Measurements from ENCODE around the gene EXD3.

Gene EXD3

DNA sequence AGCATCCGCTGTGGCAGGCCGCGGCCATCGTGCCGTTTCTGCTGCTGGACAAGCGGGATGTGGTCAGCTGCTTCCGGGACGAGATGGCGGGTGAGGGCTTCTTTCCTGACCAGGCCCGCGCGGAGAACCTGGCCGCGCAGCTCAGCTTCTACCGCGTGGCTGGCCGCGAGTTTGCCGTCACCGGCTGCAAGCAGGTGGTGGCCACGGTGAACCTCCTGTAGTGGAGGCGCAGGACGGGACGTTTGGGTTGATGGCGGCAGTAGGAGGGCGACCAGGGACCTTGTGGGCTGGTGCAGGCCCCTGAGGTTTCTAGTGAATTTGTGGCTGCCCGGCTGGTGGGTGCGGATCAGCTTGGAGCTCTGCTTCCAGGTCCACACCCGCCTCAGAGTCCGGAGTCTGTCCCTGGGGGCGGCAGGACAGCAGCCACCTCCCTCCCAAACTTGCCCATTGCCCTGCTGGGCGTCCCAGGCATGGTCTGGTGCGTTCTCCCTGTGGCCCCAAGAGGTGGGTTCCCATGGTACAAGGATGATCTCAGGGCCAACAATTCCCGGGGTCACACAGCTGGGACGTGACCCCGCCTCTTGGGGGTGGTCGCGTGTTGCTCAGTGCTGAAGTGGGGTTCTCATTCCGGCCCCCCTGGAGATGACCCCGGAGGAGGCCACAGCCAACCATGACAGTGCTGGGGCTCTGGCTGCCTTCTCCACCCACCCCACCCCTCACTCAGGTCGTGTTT is 143.1 kb downstream of the EXD3 start:
- DNase-seq: no peak

- DNase-seq: no peak
These were observed 143.9 kb downstream of the EXD3 start for GRCh38 chr9:137278721-137279711.

- peak; percentile 20 to 34 for DNase-seq
These were observed 144.8 kb downstream of the EXD3 start for GRCh38 chr9:137278061-137278701.

- peak; percentile 76 to 85 for DNase-seq
These were observed 145.5 kb downstream of the EXD3 start, which contains the start of gene TOR4A for GRCh38 chr9:137277329-137278041. TSS of gene TOR4A (plus strand) at chr9:137277726. CDS start at chr9:137278690, 964 bp downstream.

DNA sequence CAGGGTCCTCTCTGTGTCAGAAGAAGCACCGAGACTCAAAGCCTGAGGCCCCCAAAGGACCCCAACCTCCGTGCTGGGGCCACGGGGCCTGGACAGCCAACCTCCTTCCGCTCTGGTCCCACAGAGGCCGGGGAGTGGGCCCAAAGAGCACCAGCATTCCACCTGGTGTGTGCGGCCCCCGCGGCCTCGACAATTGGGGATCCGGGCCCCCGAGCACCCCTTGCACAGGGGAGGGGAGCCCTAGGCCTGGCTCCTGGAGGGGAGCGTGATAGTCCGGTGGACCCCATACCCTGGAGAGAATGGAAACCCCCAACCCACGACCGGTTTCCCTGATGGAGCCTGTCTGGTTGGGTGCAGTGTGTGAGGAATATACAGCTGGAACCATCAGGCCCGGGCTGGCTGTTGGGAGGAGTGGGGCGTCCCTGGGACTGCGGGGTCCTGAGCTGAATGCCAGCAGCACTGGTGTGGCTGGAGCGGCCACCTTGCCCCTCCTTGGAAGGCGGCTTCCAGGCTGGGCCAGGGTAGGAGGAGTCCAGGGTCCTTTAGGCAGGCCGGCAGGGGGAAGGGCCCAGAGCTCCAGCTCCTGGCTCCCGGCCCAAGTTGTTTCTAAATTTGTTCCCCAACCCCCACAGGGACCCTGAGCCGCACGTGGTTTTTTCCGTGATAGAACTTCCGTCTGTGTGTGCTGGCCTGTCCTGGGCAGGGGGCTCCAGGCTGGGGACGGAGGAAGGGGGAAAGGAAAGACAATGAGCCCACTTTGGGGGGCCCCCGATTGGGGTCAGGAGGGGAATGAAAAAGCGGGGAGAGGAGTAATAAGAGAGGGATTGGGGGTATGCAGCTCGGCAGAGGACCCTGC is 146.3 kb downstream of the EXD3 start:
- DNase-seq: peak; percentile 83 to 88

DNA sequence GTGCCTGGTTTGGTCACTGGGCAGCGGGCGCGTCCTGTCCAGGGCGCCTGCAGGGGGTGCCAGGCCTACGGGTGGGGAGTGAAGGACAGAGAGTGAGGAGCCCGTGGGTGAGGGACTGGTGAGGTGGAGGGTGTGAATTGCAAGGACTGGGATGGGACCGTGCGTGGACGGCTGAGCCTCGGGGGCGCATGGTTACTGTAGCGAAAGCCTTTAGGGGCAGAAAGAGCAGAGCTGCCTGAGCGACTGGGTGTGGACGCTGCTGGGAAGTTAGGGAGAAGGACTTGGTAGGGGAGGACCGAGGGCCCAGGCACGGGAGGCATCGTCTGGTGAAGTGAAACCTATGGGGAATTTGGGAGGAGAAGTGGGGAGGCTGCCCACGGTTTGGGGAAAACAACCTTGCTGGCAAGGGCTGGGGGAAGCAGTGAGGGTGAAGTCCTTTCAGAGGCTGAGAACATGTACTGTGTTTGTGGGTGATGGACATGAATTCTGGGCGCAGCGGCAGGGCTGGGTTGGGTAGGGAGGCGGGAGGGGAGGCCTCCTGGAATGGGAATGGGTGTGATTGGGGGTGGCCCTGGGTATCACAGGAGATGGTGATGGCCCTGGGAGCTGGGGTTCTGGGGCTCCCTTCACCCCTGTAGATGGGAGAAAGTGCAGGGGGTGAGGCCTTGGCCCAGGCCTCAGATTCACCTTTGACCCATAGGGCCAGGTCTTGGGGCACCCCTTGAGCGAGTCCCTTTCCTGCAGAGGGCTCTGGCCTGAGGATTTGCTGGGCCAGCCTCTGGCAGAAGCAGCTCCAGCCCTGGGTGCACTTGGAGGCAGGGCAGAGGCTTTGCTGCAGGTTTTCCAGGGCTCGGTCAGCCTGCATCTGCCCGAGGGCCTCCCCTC is 147.1 kb downstream of the EXD3 start:
- DNase-seq: no peak

DNA sequence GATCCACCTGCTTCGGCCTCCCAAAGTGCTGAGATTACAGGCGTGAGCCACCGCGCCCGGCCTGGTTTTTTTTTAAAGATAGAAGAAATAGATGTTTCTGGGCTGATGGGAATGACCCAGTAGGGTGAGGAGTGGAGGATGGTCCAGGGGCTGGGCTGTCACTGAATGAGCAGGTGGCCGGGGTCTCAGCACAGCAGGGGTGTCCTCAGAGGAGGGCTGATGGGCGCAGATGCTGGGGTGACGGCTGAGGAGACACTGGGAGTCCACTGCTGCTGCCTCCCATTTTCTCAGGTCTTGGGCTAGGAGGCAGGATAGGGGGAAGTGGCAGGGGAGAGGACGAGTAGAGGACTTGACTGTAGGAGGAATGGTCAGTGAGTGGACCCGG is 147.8 kb downstream of the EXD3 start:
- DNase-seq: no peak

DNA sequence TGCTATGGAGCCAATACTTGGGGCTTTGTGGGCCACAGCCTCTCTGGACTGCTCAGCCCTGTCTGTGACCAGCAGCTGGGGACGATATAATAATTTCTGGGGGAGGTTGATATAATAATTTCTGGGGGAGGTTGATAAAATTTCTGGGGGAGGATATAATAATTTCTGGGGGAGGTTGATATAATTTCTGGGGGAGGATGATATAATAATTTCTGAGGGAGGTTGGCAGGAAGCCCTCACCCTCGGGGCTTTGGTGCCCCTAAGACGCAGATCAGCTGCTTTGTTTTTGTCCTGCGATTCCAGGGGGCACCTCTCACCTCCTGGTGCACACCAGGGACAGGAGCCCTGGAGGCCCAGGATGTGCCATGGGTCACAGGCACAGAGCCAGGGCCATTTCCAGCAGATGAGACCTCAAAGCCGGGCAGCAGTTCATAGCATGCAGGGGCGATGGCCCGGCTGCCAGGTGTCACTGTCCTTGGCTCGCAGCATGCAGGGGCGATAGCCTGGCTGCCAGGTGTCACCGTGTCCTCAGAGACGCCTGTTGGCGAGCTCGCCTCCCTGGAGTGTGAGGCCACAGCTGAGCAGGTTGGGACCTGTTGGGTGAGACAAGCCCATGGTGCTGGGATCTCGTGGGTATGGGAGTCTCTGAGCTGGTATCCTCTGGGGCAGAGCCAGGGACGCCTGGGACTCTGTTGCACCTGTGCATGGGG is 149.2 kb downstream of the EXD3 start:
- no peak for DNase-seq

DNA sequence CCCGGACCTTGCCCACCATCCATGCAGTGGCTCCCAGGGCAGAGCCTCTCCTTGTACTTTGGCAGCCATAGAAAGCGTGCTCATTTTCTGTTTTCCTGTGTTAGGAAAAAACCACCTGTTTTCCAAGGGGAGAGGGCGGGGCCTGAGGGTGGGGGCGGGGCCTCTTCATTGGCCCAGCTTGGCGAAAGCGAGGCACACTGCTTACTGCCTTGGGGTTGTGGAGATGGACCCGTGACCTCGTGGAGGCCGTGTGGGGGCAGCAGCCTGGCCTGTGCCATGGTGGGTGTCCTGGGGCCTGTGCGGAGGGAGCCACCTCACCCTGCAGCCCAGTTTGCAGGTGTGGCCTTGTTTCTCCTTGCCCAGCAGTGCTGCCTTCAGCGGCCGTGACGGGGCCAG is 149.9 kb downstream of the EXD3 start:
- DNase-seq: no peak

GRCh38 chr9:137272241-137273094 is 150.5 kb downstream of the EXD3 start:
- DNase-seq: no peak

- no peak for DNase-seq
These were observed 151.3 kb downstream of the EXD3 start for GRCh38 chr9:137271696-137272076.

GRCh38 chr9:137270929-137271695 is 151.8 kb downstream of the EXD3 start:
- no peak for DNase-seq

DNA sequence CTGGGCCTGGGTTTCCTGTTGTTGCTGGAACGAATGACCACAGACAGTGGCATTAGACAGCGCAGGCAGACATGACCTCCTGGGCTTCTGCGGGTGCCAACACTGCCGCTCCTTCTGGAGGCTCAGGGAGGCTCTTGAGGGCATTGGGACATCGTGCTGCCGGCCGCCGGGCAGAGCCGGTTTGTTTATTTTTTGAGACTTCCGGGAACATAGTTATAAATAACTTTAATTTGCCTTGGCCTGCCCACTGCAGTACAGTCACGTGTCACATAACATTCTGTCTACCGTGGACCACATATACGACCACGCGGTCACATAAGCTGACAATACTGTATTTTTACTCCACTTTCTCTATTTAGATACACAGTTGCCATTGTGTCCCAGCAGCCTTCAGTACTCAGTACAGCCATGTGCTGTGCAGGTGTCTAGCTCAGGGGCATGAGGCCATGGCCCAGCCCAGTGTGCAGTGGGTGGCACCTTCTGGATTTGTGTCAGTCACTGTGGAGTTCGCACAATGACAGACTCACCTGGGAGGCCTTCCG is 153.7 kb downstream of the EXD3 start:
- no peak for DNase-seq

DNA sequence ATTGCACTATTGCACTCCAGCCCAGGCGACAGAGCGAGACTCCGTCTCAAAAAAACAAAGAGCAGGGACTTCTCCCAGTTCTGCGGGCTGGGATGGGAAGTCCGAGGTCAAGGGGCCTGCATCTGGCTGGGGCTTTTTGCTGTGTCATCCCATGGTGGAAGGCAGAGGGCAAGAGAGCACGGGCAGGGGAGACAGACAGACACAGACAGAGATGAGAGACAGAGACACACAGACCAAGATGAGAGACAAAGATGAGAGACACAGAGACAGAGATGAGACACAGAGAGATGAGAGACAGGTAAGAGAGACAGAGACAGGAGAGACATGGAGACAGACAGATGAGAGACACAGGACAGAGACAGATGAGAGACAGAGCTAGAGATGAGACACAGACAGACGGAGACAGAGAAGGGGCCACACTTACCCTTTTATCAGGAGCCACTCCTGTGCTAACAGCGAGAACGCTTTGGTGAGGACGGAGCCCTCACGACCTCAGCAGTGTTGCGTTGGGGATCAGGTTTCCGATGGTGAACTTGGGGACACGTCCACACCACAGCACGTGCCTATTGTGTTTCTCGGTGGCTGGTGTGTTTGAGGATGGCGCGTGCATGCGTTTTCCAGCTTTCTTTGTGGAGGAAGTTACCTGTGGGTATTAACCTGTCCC is 154.3 kb downstream of the EXD3 start:
- DNase-seq: no peak

DNA sequence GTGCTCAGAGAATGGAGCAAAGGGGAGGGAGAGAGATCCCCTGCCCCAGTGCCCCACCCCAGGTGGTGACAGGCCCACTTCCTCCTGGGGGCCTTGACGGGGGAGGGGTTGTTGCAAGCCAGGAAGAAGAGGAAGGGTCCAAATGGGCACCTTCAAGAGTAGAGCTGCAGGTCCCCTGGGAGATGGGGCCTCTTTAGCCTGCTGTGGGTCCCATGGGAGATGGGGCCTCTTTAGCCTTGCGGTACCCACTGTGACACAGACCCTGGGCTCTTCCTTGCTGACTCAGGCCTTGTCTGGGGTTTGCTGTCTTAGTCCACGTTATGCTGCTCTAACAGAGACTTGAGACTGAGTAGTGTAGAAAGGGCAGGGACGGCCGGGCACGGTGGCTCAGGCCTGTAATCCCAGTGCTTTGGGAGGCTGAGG is 155.0 kb downstream of the EXD3 start:
- no peak for DNase-seq

- no peak for DNase-seq
These were observed 156.1 kb downstream of the EXD3 start for GRCh38 chr9:137266585-137267453.

Measured in Kasumi-1 (cell line).